HEK293 (cell line): ENCODE measurements around the gene SMNDC1.

Source experiments
- CTCF ChIA-PET: fragments of 350-600 bp; formaldehyde crosslinking; extraction: SDS; loops from one replicate; lab custom pipeline; 2021; ENCODE audit warnings: antibody characterized with exemption; lab: Yijun Ruan, JAX
- POLR2A ChIA-PET: fragments of 300-600 bp; formaldehyde crosslinking; extraction: SDS; loops from one replicate; lab custom pipeline; 2020; ENCODE audit warnings: antibody characterized with exemption, inconsistent platforms; lab: Yijun Ruan, JAX
- H3K27ac ChIP-seq: fragments of 200-500 bp; sonication (Bioruptor generic); 2 replicates; pipeline ENCODE4 v1.5.1; 2014; ENCODE audit warnings: low read depth, low read length, control low read depth, inconsistent platforms; ENCODE audit errors: extremely low read depth
- H3K36me3 ChIP-seq, 2 experiments: fragments of 200-500 bp in 1 of 2; sonication (Bioruptor generic) in 1 of 2; 1 replicate in 1 of 2; 2 replicates in 1 of 2; pipeline ENCODE4 v1.5.1; 2014 to 2017; ENCODE audit warnings: inconsistent platforms in 2 of 2, low read length in 2 of 2; ENCODE audit not compliant: control insufficient read depth in 2 of 2, insufficient read depth in 1 of 2
- H3K4me1 ChIP-seq: fragments of 200-500 bp; sonication (Bioruptor generic); 2 replicates; pipeline ENCODE4 v1.5.1; 2014; ENCODE audit warnings: mild to moderate bottlenecking, low read length, inconsistent platforms; ENCODE audit not compliant: control insufficient read depth, insufficient read depth
- H3K4me3 ChIP-seq: 2 replicates; pipeline ENCODE4 v1.5.1; 2011; ENCODE audit warnings: low read depth, mild to moderate bottlenecking, control low read depth, low read length, moderate library complexity
- H3K9me3 ChIP-seq: fragments of 200-500 bp; sonication (Bioruptor generic); 2 replicates; pipeline ENCODE4 v1.5.1; 2014; ENCODE audit warnings: low read depth, low read length, inconsistent platforms; ENCODE audit not compliant: control insufficient read depth, insufficient read depth
- AEBP2 ChIP-seq: fragments of 450-650 bp; formaldehyde crosslinking; IDR thresholded peaks from 2 replicates; pipeline ENCODE4 v1.5.1; 2016; ENCODE audit warnings: missing biosample characterization, missing genetic modification characterization, borderline replicate concordance
- EGR2 ChIP-seq: fragments of 450-650 bp; formaldehyde crosslinking; IDR thresholded peaks from 2 replicates; pipeline ENCODE4 v1.5.1; 2016; ENCODE audit warnings: low read depth, missing biosample characterization, missing genetic modification characterization
- GFI1B ChIP-seq: fragments of 450-650 bp; formaldehyde crosslinking; IDR thresholded peaks from 2 replicates; pipeline ENCODE4 v1.5.1; 2016; ENCODE audit warnings: missing biosample characterization, missing genetic modification characterization
- HOXC10 ChIP-seq: sonication (generic); formaldehyde crosslinking; IDR thresholded peaks from 2 replicates; pipeline ENCODE4 v1.8.1; 2023; ENCODE audit warnings: mild to moderate bottlenecking, missing genetic modification reagents
- PATZ1 ChIP-seq: fragments of 450-650 bp; formaldehyde crosslinking; IDR thresholded peaks from 2 replicates; pipeline ENCODE4 v1.5.1; 2016; ENCODE audit warnings: missing biosample characterization, missing genetic modification characterization
- REST ChIP-seq: fragments of 450-650 bp; formaldehyde crosslinking; IDR thresholded peaks from 2 replicates; pipeline ENCODE4 v1.5.1; 2016; ENCODE audit warnings: missing biosample characterization, missing genetic modification characterization
- SP3 ChIP-seq: fragments of 450-650 bp; formaldehyde crosslinking; IDR thresholded peaks from 2 replicates; pipeline ENCODE4 v1.5.1; 2016; ENCODE audit warnings: missing biosample characterization, missing genetic modification characterization
- ZBTB6 ChIP-seq: fragments of 450-650 bp; formaldehyde crosslinking; IDR thresholded peaks from 2 replicates; pipeline ENCODE4 v1.5.1; 2017; ENCODE audit warnings: missing biosample characterization, missing genetic modification characterization
- ZNF157 ChIP-seq: fragments of 450-650 bp; formaldehyde crosslinking; IDR thresholded peaks from 2 replicates; pipeline ENCODE4 v1.5.1; 2016; ENCODE audit warnings: missing biosample characterization, missing genetic modification characterization
- ZNF280D ChIP-seq: fragments of 450-650 bp; formaldehyde crosslinking; IDR thresholded peaks from 2 replicates; pipeline ENCODE4 v1.5.1; 2016; ENCODE audit warnings: missing biosample characterization, missing genetic modification characterization
- ZNF398 ChIP-seq: fragments of 450-650 bp; formaldehyde crosslinking; IDR thresholded peaks from 2 replicates; pipeline ENCODE4 v1.5.1; 2017; ENCODE audit warnings: missing biosample characterization, missing genetic modification characterization
- ZNF449 ChIP-seq: fragments of 450-650 bp; formaldehyde crosslinking; IDR thresholded peaks from 2 replicates; pipeline ENCODE4 v1.5.1; 2017; ENCODE audit warnings: missing biosample characterization, mild to moderate bottlenecking, missing genetic modification characterization, moderate library complexity
- ZNF518A ChIP-seq: fragments of 450-650 bp; formaldehyde crosslinking; conservative IDR thresholded peaks from 2 replicates; pipeline ENCODE4 v1.5.1; 2016; ENCODE audit warnings: low read depth, missing biosample characterization, missing genetic modification characterization

The SMNDC1 gene

GRCh38 chr10:110307805-110308204 is 3.1 kb upstream of the SMNDC1 start:
- Histone ChIP-seq H3K9me3 (no peaks in the 10 kb centered on the region), H3K4me3 (no peak overlapping the region)
- CTCF ChIA-PET, result interaction anchor here (0.6 to 3.2 kb wide), 10 partner anchors 9 to 292 kb away, joined by 3 to 24 read pairs (median 6); no protein-coding TSS in a partner anchor
- POLR2A ChIA-PET, result no interaction called here
- TF ChIP-seq REST (tag by site-specific recombination) (no peak), AEBP2 (no peak), PATZ1 (tag by site-specific recombination) (no peak), EGR2 (tag by site-specific recombination) (no peak), ZNF157 (tag by site-specific recombination) (no peak)
- TF ChIP-seq, all 188 proteins: peak for 0
- no peak overlapping the region for H3K27ac ChIP-seq
- peaks cover under 1 to 8% of the 10 kb centered on the region in 2 experiments; a peak in 2 of 3 replicates for H3K36me3 ChIP-seq
- H3K4me1 ChIP-seq, result peaks cover 9% of the 10 kb centered on the region

GRCh38 chr10:110306452-110306768 is 1.7 kb upstream of the SMNDC1 start:
- ChIA-PET CTCF (interaction anchor here (0.6 to 3.2 kb wide), 21 partner anchors 32 to 366 kb away, joined by 3 to 24 read pairs (median 4); no protein-coding TSS in a partner anchor), POLR2A (interaction anchor here (1.0 kb wide), 1 partner anchor 195 kb away, joined by 5 read pairs; no protein-coding TSS in a partner anchor)
- H3K27ac ChIP-seq, result no peak overlapping the region
- H3K36me3 ChIP-seq, result peaks cover 6 to 22% of the 10 kb centered on the region in 2 experiments; a peak in 2 of 3 replicates
- H3K9me3 ChIP-seq, result no peaks in the 10 kb centered on the region
- no peak overlapping the region for H3K4me3 ChIP-seq
- peaks cover 9% of the 10 kb centered on the region for H3K4me1 ChIP-seq
- TF ChIP-seq GFI1B (tag by site-specific recombination), result no peak
- TF ChIP-seq ZNF449 (tag by site-specific recombination), result no peak
- TF ChIP-seq SP3 (tag by site-specific recombination), result no peak
- no peak for TF ChIP-seq HOXC10 (CRISPR knock-in tag)
- TF ChIP-seq ZBTB6 (tag by site-specific recombination), result no peak
- TF ChIP-seq ZNF398 (tag by site-specific recombination), result no peak
- TF ChIP-seq ZNF518A (tag by site-specific recombination), result no peak
- no peak for TF ChIP-seq ZNF280D (tag by site-specific recombination)
